Measurements from ENCODE around the gene BORCS5. TPM values are rescaled to one million over a fixed set of nuclear protein-coding genes. Genes with fewer than 3 reads are reported as not detected.

BORCS5 gene
- total RNA-seq, 4 donors from 2014 or later, result 10.3 to 23.7 (median 19.6) TPM

GRCh38 chr12:12480074-12480473, 123.2 kb downstream of the BORCS5 start:
- Histone ChIP-seq H3K27ac (no peak overlapping the region), H3K9me3 (no peaks in the 10 kb centered on the region), H3K36me3 (peaks cover 9 to 22% of the 10 kb centered on the region in 2 donors), H3K4me3 (replicated peaks in 1 of 3) (no peak overlapping the region), H3K27me3 (no peaks in the 10 kb centered on the region), H3K4me1 (no peaks in the 10 kb centered on the region)
- no peak for DNase-seq
- intact Hi-C loops (cut with DNase I), result no loop called here
- 96 to 97% methylated on average over 5 of the region's 5 CpGs for whole genome bisulfite sequencing, 2 donors
- no peak for TF ChIP-seq POLR2A (IDR thresholded peaks at IDR 0.05)
- TF ChIP-seq CTCF (IDR thresholded peaks at IDR 0.05), result no peak

DNA sequence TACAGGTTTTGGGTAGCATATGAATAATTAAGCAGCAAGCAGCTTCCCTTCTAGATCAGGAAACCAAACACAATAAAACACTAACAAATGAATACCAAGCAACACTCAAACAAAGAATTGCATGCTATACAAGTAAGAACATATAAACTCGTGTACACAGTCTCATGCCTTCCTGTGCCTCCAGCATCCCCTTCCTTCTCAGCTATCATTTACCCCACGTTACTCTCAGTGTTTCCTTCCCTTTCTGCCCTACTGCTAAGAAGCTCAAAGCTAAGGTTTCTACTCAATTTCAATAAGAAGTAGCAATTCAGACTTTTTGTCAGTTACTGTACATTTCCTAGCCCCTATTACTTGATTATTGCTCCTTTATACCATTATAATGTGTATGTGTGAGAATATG, 124.8 kb downstream of the BORCS5 start:
- WGBS, 2 donors, result 69 to 73% methylated on average over 2 of the region's 2 CpGs
- H3K36me3 ChIP-seq, result peaks cover 9 to 26% of the 10 kb centered on the region in 2 donors
- H3K27me3 ChIP-seq, result no peaks in the 10 kb centered on the region
- intact Hi-C loops (cut with DNase I), result no loop called here
- no peak overlapping the region for H3K4me3 ChIP-seq (replicated peaks in 1 of 3)
- H3K9me3 ChIP-seq, result no peaks in the 10 kb centered on the region
- no peak for DNase-seq
- H3K27ac ChIP-seq, result no peak overlapping the region
- no peaks in the 10 kb centered on the region for H3K4me1 ChIP-seq
- TF ChIP-seq CTCF (IDR thresholded peaks at IDR 0.05) (no peak), POLR2A (IDR thresholded peaks at IDR 0.05) (no peak)

- WGBS, 2 donors, result 90 to 95% methylated on average over 6 of the region's 6 CpGs
- intact Hi-C loops (cut with DNase I), result no loop called here
- H3K4me1 ChIP-seq, result no peaks in the 10 kb centered on the region
Observed at GRCh38 chr12:12482150-12482761, 125.4 kb downstream of the BORCS5 start.

GRCh38 chr12:12482959-12483358, 126.1 kb downstream of the BORCS5 start:
- Histone ChIP-seq H3K36me3 (peaks cover 0 to 18% of the 10 kb centered on the region in 2 donors), H3K4me3 (replicated peaks in 1 of 3) (no peak overlapping the region), H3K27ac (no peak overlapping the region), H3K4me1 (no peaks in the 10 kb centered on the region), H3K27me3 (no peaks in the 10 kb centered on the region), H3K9me3 (no peaks in the 10 kb centered on the region)
- TF ChIP-seq CTCF (IDR thresholded peaks at IDR 0.05) (no peak), POLR2A (IDR thresholded peaks at IDR 0.05) (no peak)
- WGBS, 2 donors, result 94 to 98% methylated on average over 6 of the region's 6 CpGs
- no peak for DNase-seq
- intact Hi-C loops (cut with DNase I), result no loop called here

More at GRCh38 chr12:12482150-12482761, 125.4 kb downstream of the BORCS5 start:
- TF ChIP-seq CTCF (IDR thresholded peaks at IDR 0.05), result no peak
- H3K27me3 ChIP-seq, result no peaks in the 10 kb centered on the region
- H3K4me3 ChIP-seq (replicated peaks in 1 of 3), result no peak overlapping the region
- H3K27ac ChIP-seq, result no peak overlapping the region
- H3K36me3 ChIP-seq, result peaks cover 6 to 23% of the 10 kb centered on the region in 2 donors
- DNase-seq, result no peak
- H3K9me3 ChIP-seq, result no peaks in the 10 kb centered on the region

DNA sequence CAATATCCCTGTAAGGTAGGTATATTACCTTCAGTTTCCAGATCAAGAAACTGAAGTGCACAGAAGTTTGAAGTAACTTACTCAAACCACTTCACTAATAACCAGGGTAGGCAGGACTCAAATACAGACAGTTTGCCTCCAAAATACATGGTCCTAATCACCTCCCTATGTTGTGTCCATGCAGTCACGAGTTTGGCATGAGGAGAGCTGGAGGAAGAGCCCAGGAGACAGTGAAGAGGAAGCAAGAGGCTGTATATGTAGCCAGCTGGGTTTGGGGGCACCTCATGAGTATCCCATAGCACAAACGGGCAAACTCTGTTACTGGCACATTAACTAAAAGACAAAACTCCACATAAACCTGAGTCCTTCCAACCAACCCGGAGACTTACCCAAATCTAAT, 126.6 kb downstream of the BORCS5 start:
- Histone ChIP-seq H3K4me1 (no peaks in the 10 kb centered on the region), H3K9me3 (no peaks in the 10 kb centered on the region), H3K36me3 (peaks cover 0 to 18% of the 10 kb centered on the region in 2 donors), H3K27ac (no peak overlapping the region), H3K27me3 (no peaks in the 10 kb centered on the region), H3K4me3 (replicated peaks in 1 of 3) (no peak overlapping the region)
- intact Hi-C loops (cut with DNase I), result no loop called here
- no peak for DNase-seq
- TF ChIP-seq POLR2A (IDR thresholded peaks at IDR 0.05) (no peak), CTCF (IDR thresholded peaks at IDR 0.05) (no peak)
- WGBS, 2 donors, result 83 to 85% methylated on average over 3 of the region's 3 CpGs

Data from thyroid gland (tissue), 4 donors.